Mesodermal cell (in vitro differentiated cells): Measurements from ENCODE around the gene VWA2.

ENCODE experiments used
- H3K27ac ChIP-seq: 2 replicates; pipeline ENCODE4 v1.7.0; 2013; ENCODE audit warnings: mild to moderate bottlenecking, low read depth, low read length, moderate library complexity; ENCODE audit not compliant: severe bottlenecking
- H3K36me3 ChIP-seq: 2 replicates; pipeline ENCODE4 v1.7.1; 2013; ENCODE audit warnings: mild to moderate bottlenecking, low read length, moderate library complexity; ENCODE audit not compliant: control insufficient read depth, insufficient read depth
- H3K4me1 ChIP-seq: one replicate; pipeline ENCODE4 v1.7.1; 2013; ENCODE audit warnings: mild to moderate bottlenecking, low read length; ENCODE audit not compliant: insufficient read depth, control insufficient read depth, poor library complexity, severe bottlenecking
- H3K4me3 ChIP-seq: 2 replicates; pipeline ENCODE4 v1.7.0; 2013; ENCODE audit warnings: low read length, control low read depth, mild to moderate bottlenecking; ENCODE audit not compliant: insufficient read depth, poor library complexity, severe bottlenecking; ENCODE audit errors: extremely low read depth
- H3K9me3 ChIP-seq: 2 replicates; pipeline ENCODE4 v1.7.1; 2013; ENCODE audit warnings: mild to moderate bottlenecking, low read length, moderate library complexity; ENCODE audit not compliant: control insufficient read depth
- WGBS, 2 experiments: methylation state at CpG; one replicate each; pipeline ENCODE4 v1.1.5; 2013; ENCODE audit warnings: missing lambda C conversion rate in 2 of 2; ENCODE audit not compliant: insufficient coverage in 2 of 2; 5-methylcytosine and 5-hydroxymethylcytosine counted together

VWA2 gene

GRCh38 chr10:114306116-114306973, 67.3 kb downstream of the VWA2 start:
- H3K9me3 ChIP-seq = no peaks in the 10 kb centered on the region
- H3K4me3 ChIP-seq = no peak overlapping the region
- 47 to 67% methylated on average over 3 to 6 of the region's 19 CpGs for WGBS, 2 experiments
- peak overlapping the region; percentile 74 for H3K27ac ChIP-seq
- peaks cover 32% of the 10 kb centered on the region for H3K36me3 ChIP-seq
- peaks cover 36% of the 10 kb centered on the region for H3K4me1 ChIP-seq

GRCh38 chr10:114307731-114308130, 68.7 kb downstream of the VWA2 start:
- H3K4me1 ChIP-seq = peaks cover 36% of the 10 kb centered on the region
- H3K4me3 ChIP-seq = no peak overlapping the region
- H3K9me3 ChIP-seq = no peaks in the 10 kb centered on the region
- peaks cover 27% of the 10 kb centered on the region for H3K36me3 ChIP-seq
- WGBS, 2 experiments = 88 to 90% methylated on average over 9 to 10 of the region's 10 CpGs
- H3K27ac ChIP-seq = no peak overlapping the region

- Histone ChIP-seq H3K27ac (no peak overlapping the region), H3K9me3 (no peaks in the 10 kb centered on the region), H3K36me3 (peaks cover 37% of the 10 kb centered on the region), H3K4me3 (no peak overlapping the region), H3K4me1 (peaks cover 36% of the 10 kb centered on the region)
- WGBS, 2 experiments = 94 to 96% methylated on average over 8 of the region's 9 CpGs
Measured at GRCh38 chr10:114308531-114309363, 69.7 kb downstream of the VWA2 start.

- H3K36me3 ChIP-seq = peaks cover 43% of the 10 kb centered on the region
- peaks cover 31% of the 10 kb centered on the region for H3K4me1 ChIP-seq
- no peak overlapping the region for H3K4me3 ChIP-seq
- H3K9me3 ChIP-seq = no peaks in the 10 kb centered on the region
- 94 to 100% methylated on average over 2 of the region's 3 CpGs for WGBS, 2 experiments
- H3K27ac ChIP-seq = no peak overlapping the region
Measured at GRCh38 chr10:114309364-114309651, 70.3 kb downstream of the VWA2 start.

GRCh38 chr10:114310346-114310745, 71.3 kb downstream of the VWA2 start:
- H3K9me3 ChIP-seq = no peaks in the 10 kb centered on the region
- H3K27ac ChIP-seq = no peak overlapping the region

GRCh38 chr10:114311023-114311422, 72.0 kb downstream of the VWA2 start:
- Histone ChIP-seq H3K36me3 (peaks cover 48% of the 10 kb centered on the region), H3K4me3 (no peak overlapping the region), H3K4me1 (peaks cover 34% of the 10 kb centered on the region), H3K9me3 (no peaks in the 10 kb centered on the region), H3K27ac (peak overlapping the region; percentile 23)
- WGBS, 2 experiments = 84 to 92% methylated on average over 3 to 4 of the region's 6 CpGs

More at GRCh38 chr10:114310346-114310745, 71.3 kb downstream of the VWA2 start:
- H3K36me3 ChIP-seq = peaks cover 45% of the 10 kb centered on the region
- H3K4me1 ChIP-seq = peaks cover 27% of the 10 kb centered on the region
- 82 to 90% methylated on average over 4 to 10 of the region's 10 CpGs for WGBS, 2 experiments
- H3K4me3 ChIP-seq = no peak overlapping the region

GRCh38 chr10:114311496-114312209, 72.6 kb downstream of the VWA2 start:
- 90 to 92% methylated on average over 8 to 12 of the region's 13 CpGs for WGBS, 2 experiments
- H3K4me1 ChIP-seq = peaks cover 32% of the 10 kb centered on the region
- H3K4me3 ChIP-seq = no peak overlapping the region
- H3K27ac ChIP-seq = no peak overlapping the region
- H3K36me3 ChIP-seq = peaks cover 48% of the 10 kb centered on the region
- H3K9me3 ChIP-seq = no peaks in the 10 kb centered on the region

- peaks cover 43% of the 10 kb centered on the region for H3K36me3 ChIP-seq
- H3K9me3 ChIP-seq = no peaks in the 10 kb centered on the region
- H3K4me1 ChIP-seq = peaks cover 17% of the 10 kb centered on the region
- no peak overlapping the region for H3K4me3 ChIP-seq
- H3K27ac ChIP-seq = no peak overlapping the region
- WGBS, 2 experiments = 94 to 95% methylated on average over 7 to 9 of the region's 9 CpGs
Measured at GRCh38 chr10:114313139-114313538, 74.1 kb downstream of the VWA2 start.

- H3K4me3 ChIP-seq = no peak overlapping the region
- H3K4me1 ChIP-seq = peaks cover 14% of the 10 kb centered on the region
- peaks cover 39% of the 10 kb centered on the region for H3K36me3 ChIP-seq
- no peaks in the 10 kb centered on the region for H3K9me3 ChIP-seq
- WGBS, 2 experiments = 89 to 91% methylated on average over 8 to 11 of the region's 11 CpGs
- H3K27ac ChIP-seq = no peak overlapping the region
Measured at GRCh38 chr10:114313866-114314265, 74.8 kb downstream of the VWA2 start.

- H3K9me3 ChIP-seq = no peaks in the 10 kb centered on the region
- peaks cover 10% of the 10 kb centered on the region for H3K4me1 ChIP-seq
- H3K4me3 ChIP-seq = no peak overlapping the region
- no peak overlapping the region for H3K27ac ChIP-seq
- WGBS, 2 experiments = 91 to 93% methylated on average over 19 to 20 of the region's 22 CpGs
- peaks cover 46% of the 10 kb centered on the region for H3K36me3 ChIP-seq
Measured at GRCh38 chr10:114315566-114316420, 76.7 kb downstream of the VWA2 start.
